SH-SY5Y (cell line): Measurements from ENCODE around the gene SH3BP2.

Experiments used
- GATA2 ChIP-seq: IDR thresholded peaks from 2 replicates; pipeline ENCODE4 v1.6.1; 2011; ENCODE audit warnings: mild to moderate bottlenecking, low read depth, low read length
- GATA3 ChIP-seq: IDR thresholded peaks from 2 replicates; pipeline ENCODE4 v1.6.1; 2011; ENCODE audit warnings: low read depth, mild to moderate bottlenecking, low read length, moderate library complexity

DNA sequence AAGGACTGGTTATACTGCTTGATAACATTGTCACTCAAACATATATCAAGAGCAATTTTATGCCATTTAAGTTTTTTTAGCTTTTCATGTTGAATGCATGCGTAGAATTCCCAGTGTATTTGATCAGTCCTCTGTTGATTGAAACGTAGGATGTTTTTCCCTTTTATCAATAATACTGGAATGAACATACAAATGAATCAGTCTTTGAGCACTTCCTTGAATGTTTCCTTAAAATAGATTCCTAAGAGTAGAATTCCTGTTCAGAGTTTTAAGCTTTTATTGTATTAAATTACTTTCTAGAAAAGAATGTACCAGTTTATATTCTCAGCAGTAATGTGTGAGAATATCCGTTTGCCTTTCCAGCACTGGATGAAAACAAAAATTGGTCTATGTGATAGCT, 88.5 kb downstream of the SH3BP2 start:
- TF ChIP-seq GATA2 (no peak), GATA3 (no peak)
